T-helper 1 cell (primary cell): Measurements from ENCODE around the gene WWTR1.

Source experiments
- DNase-seq, 5 donors: peaks; one replicate each; pipeline ENCODE4 v3.0.0-alpha.2; 2012 to 2020

WWTR1 gene

DNA sequence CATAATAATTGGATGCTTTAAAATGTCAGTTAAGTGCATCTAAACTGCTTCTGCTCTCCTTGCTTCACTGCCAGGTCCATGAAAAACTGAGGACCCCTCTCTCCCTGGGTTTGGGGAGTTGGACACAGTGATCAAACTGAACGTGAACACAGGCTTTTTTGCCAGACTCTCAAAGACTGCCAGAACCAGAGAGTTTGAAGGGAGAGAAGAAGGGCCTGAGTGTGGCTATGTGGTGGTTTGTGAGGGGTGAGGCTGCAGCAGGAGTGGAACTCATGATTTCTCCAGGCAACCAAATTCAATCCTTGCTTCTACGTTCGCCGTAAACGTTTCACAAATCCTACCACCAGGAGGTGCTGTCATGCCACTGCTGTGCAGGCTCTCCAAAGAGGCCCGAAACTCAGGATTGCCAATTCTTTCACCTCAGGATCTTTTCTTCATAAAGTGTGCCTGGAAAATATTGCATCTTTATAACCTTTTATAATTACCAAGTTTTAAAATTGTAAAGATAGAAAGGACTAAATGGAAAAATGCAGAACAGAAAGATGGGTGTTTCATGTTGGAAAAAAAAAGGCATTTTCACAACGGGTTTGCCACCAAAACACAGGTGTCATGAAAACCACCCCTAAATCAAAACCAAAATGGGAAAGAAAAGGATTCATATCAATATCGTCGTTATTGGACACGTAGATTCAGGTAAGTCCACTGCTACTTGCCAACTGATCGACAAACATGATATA is 163.6 kb downstream of the WWTR1 start:
- peak in 1 of 5 donors; percentile 26 for DNase-seq

DNA sequence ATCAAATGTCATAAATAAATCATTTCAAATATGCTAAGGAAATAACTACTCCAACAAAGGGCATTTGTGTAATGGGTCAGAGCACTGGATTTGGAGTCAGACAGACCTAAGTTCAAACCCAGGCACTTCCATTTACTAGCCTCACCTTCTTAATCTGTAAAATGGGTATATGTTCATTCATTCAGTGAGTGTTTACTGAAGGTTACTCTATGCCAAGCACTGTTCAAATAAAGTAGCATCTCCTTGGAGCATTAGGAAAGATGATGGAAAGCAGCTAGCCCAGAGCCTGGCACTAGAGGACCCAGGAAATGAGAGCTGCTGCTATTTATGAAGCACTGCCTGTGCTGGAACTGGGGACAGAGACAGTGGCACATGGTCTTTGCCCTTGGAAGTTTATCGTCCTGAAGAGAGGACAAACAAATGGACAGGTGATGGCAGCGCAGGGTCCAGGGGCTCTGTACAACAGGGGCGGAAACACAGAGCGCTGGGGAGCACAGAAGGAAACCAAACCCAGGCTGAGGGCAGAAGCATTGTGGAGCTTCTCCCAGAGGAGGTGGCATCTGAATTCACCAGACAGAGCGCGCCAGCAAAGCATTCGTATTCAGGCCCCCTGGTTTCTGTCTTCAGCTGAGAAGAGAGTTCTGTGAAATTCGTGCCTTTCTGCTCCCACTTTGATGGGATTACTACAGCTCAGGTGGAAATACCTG is 164.4 kb downstream of the WWTR1 start:
- no peak for DNase-seq

GRCh38 chr3:149490260-149490971 is 167.4 kb downstream of the WWTR1 start:
- DNase-seq: no peak

- no peak for DNase-seq
These were observed 168.7 kb downstream of the WWTR1 start for GRCh38 chr3:149489060-149489690.

DNA sequence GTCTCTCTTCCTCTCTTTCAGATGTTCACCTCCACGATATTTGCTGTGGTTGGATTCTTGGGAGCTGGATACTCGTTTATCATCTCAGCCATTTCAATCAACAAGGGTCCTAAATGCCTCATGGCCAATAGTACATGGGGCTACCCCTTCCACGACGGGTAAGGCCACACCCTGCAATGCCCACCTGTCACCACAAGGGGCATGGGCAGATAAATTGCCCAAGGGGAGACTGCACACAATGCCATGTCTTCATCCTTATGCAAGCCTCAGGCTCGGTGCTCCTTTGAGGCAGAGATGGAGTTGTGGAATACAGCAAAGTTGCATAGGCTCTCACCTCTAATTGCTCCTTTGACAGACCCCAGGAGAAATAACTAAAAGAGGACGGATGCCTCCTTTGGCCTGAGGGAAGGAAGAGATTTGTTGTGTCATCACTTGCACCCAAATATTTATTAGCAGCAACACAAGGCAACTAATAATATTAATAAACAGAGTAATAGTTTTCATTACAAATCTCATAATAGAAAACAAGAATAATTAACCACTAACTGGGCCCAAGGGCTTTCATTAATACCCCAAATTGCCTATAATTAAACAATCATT is 170.1 kb downstream of the WWTR1 start:
- peak in 1 of 5 donors; percentile 20 for DNase-seq

DNA sequence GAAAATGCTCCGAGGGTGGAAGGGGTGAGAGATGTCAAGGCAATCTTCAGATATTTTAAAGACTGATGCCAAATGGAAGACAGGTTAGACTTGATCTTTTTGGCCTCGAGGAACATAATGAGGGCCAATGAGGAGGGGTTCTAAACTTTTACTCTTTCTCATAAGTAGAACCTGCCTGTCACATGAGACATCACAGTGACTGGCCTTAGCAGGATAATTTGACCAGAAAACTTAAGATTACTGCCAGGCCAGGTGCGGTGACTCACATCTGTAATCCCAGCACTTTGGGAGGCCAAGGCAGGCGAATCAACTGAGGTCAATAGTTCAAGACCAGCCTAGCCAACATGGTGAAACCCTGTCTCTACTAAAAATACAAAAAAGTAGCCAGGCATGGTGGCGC is 171.1 kb downstream of the WWTR1 start:
- DNase-seq: no peak

GRCh38 chr3:149481491-149481890 is 176.3 kb downstream of the WWTR1 start:
- no peak for DNase-seq

- DNase-seq: no peak
These were observed 176.8 kb downstream of the WWTR1 start for GRCh38 chr3:149481056-149481455.

DNA sequence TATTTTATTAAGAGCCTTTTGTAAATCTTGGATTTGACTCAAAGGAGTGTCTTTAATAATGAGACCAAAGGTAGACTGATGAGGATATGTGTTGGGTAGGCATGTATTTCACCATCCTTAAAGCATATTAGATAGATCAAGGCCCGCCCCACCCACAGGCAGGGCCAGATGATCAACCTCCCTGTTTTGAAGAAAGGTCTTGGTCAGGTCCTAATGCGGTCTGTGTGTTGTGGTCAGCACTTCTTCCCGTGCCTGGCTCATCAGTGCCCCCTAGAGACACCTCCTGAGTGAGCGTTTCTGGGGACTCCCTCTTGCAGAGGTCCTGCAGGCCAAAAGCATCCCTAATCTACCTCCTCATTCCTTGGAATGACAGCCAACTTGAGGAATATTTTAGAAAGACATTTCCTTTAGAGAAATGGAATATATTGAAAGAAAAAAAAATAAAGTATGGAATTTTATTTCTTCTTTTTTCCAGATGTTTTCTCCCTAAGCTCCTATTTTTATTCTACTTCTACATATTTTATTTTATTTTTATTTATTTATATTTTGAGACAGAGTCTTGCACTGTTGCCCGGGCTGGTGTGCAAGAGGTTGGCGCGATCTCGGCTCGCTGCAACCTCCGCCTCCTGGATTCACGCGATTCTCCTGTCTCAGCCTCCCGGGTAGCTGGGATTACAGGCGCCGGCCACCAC is 177.4 kb downstream of the WWTR1 start:
- DNase-seq: peak in 1 of 5 donors; percentile 50

GRCh38 chr3:149479621-149480325 is 178.1 kb downstream of the WWTR1 start:
- no peak for DNase-seq

DNA sequence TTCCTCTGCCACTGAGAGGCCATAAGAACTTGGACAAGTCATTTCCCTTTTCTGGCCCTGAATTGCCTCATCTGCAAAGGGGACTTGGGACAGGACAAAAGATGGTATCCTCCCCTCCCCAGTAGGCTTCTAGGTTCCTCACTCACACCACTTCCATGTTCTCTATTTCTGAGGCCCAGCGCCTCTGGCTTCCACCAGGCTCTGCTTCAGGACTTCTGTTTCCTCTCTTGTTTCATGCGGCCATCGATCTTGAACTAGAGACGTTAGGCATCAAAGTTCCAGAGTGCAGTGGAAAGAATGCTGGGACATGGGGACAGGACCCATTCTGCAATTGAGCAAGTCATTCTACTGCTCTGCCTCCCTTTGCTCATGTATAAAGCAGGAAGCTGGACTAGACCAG is 181.6 kb downstream of the WWTR1 start:
- DNase-seq: no peak

DNA sequence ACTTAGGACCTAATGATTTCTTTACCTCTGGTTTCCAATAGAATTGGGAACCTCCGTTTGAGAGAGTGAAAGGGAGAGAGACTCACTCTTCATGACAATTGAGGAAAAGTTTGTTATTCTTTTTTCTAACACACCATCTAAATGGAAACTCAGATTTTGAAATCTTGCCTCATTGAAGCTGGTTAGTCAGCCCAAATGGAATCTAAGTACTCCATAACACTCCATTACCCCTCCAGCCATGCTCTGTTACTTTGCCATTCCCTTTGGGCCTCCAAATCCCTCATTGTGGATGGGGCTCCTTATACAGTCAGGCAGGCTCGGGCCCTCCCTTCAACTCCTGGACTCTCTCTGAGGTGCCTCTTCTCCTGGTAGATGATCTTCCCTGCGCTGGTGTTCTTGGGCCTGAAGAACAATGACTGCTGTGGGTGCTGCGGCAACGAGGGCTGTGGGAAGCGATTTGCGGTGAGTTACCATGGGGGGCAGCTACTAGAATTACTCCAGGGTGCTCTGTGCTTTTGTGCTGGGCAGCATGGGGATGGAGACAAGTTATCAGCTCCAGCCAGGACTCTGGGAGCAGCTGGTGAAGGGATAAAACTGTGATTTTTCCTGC is 182.3 kb downstream of the WWTR1 start:
- DNase-seq: no peak

DNA sequence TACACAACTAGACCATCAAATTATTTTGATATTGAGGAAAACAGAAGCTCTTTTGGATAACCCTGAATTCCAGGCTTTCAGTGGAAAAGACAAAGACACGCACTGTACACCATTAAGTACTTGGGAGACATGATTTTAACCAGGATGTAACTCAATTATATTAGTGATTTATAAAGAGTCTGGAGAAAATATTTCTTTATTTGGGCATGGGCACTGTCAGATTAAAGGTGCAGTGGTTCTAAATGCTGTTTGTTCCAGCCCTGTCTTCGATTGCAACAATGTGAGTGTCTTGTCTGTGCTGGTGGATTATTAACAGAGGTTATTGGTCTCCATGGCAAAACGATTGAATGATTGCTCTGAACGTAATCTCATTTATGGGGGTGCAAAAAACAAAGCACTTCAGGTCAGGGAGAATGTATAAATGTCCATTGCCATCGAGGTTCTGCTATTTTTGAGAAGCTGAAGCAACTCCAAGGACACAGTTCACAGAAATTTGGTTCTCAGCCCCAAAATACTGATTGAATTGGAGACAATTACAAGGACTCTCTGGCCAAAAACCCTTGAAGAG is 183.5 kb downstream of the WWTR1 start, which contains the start of gene TM4SF4:
TSS of gene TM4SF4 (plus strand) at position 448 of the 568 bp plus-strand sequence. CDS start 181 bp downstream, outside the sequence.
- DNase-seq: no peak

- DNase-seq: no peak
These were observed 184.2 kb downstream of the WWTR1 start for GRCh38 chr3:149473357-149474249.

DNA sequence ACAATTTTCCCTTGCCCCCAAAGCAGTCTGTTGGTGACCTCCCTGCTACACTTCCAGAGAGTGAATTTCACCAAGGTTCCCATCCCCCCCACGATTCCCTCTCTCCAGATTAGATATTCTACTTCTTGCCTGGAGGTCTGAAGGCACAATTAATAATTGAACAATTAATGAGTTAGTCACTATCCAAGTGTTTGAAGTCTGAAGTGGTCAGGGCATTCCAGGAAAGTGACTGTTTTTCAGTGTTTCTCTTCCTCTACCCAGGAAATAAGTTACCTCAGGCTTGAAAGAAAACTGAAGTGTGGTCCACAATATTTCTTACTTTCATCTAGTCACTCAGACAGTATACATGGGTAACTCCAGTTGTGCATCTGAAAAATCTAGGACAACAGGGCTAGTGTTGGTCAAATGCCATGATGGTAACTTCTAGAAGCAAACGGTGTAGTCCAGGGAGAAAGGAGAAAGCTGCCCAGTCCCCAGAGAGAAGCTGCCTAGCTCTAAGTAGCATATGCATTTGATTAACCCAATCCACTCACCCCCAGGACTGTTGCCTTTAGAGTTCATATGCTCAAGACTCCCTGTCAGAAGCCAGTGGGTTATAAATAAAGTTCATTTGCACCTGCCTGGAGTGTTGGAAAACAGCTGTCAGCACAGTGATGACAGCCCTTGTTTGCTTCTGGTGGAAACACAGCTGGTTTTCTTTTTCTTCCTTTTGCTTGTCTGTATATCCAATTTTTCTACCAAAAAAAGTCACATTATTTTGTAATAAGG is 185.6 kb downstream of the WWTR1 start:
- DNase-seq: no peak

GRCh38 chr3:149470381-149470780 is 187.4 kb downstream of the WWTR1 start:
- DNase-seq: no peak

DNA sequence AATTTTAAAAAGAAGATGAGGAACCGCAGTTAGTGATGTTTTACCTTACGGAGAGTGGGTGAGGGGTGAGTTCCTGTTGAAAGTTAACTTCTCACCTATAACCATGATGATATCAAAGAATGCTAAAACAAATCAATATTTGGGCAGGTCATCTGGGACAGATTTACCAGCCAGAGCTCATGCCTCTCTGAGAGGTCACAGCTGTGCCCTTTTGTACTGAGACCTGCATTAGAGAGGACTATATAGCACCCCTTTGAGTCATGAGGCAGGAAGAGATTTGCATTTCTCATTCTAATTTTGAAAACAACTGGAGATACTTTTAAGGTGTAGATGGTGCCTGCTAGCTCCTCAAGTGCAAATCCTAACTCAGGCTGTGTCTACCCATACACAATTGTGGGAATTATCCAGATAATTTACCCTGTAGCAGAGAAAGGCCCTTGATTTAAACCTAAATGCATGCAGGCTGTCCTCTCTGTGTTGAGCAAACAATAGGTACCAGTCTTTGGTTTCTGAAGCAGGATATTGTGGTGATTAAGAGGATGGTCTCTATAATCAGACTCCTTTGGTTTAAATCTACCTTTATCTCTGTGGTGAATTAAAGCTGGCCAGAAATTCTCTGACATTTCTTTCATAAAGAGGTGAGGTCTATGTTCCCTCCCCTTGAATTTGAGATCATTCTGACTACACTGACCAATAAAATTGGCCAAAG is 189.2 kb downstream of the WWTR1 start:
- no peak for DNase-seq
